HCT116 (cell line): ENCODE data around the gene NDUFS8. TPM values are rescaled to one million over a fixed set of nuclear protein-coding genes. Genes with fewer than 3 reads are reported as not detected.

Experiments used
- ATAC-seq: fragments of 200-7000 bp; cut with Tn5 transposase; 2 replicates; pipeline ENCODE4 v1.9.1; 2020; ENCODE audit warnings: mild to moderate bottlenecking, moderate library complexity
- BruUV-seq: library from RNA; stranded (reverse); fragments of 400-500 nt; replicated peaks from 2 replicates; lab custom pipeline; 2021; lab: Mats Ljungman, UMichigan
- CTCF ChIA-PET: fragments of 300-600 bp; sonication (Branson Sonifier 250); formaldehyde crosslinking; loops from one replicate; lab custom pipeline; 2021; ENCODE audit warnings: antibody characterized with exemption; lab: Charles Lee
- POLR2A ChIA-PET: fragments of 300-600, 350-600 bp; sonication (Branson Sonifier 250); formaldehyde crosslinking; loops from one replicate; lab custom pipeline; 2021; ENCODE audit warnings: antibody characterized with exemption; lab: Charles Lee
- RAD21 ChIA-PET, 2 experiments: fragments of 300-600 bp; sonication (Branson Sonifier 250); formaldehyde crosslinking; loops; one replicate each; lab custom pipeline; 2023; ENCODE audit warnings: low total read pairs in 2 of 2; ENCODE audit not compliant: uncharacterized antibody in 2 of 2, unreplicated experiment in 2 of 2, low non-redundant PET in 1 of 2; lab: Charles Lee
- DNase-seq: peaks from one replicate; pipeline ENCODE4 v3.0.0-alpha.2; 2010; ENCODE audit warnings: low read depth, low spot score
- H2AFZ ChIP-seq: fragments of 200-600 bp; shearing (Covaris generic), sonication (generic); 2 replicates; pipeline ENCODE4 v1.6.1; 2017; ENCODE audit warnings: low read depth, mixed run types, mixed read lengths, antibody characterized with exemption, low read length; ENCODE audit not compliant: poor library complexity, severe bottlenecking
- H3K27ac ChIP-seq: 2 replicates; pipeline ENCODE4 v1.5.1; 2012; ENCODE audit warnings: low read depth, low read length
- H3K27me3 ChIP-seq: fragments of 200-600 bp; sonication (generic); 2 replicates; pipeline ENCODE4 v1.6.1; 2016; ENCODE audit warnings: mixed run types, low read length, mixed read lengths; ENCODE audit not compliant: insufficient read depth
- H3K36me3 ChIP-seq, 2 experiments: fragments of 200-500 bp in 1 of 2; fragments of 200-600 bp in 1 of 2; sonication (Bioruptor generic) in 1 of 2; sonication (generic) in 1 of 2; 2 replicates each; pipeline versions ENCODE4 v1.5.1 to v1.6.1; 2014 to 2016; ENCODE audit warnings: low read length in 2 of 2, inconsistent platforms in 1 of 2, mixed read lengths in 1 of 2, mixed run types in 1 of 2; ENCODE audit not compliant: insufficient read depth in 2 of 2, control insufficient read depth in 1 of 2
- H3K4me1 ChIP-seq, 2 experiments: fragments of 200-600 bp in 1 of 2; sonication (generic) in 1 of 2; 2 replicates each; pipeline versions ENCODE4 v1.5.1 to v1.6.1; 2012 to 2017; ENCODE audit warnings: low read length in 2 of 2, inconsistent platforms in 1 of 2, mild to moderate bottlenecking in 1 of 2, mixed read lengths in 1 of 2, mixed run types in 1 of 2, moderate library complexity in 1 of 2; ENCODE audit not compliant: insufficient read depth in 2 of 2, control insufficient read depth in 1 of 2
- H3K4me2 ChIP-seq: fragments of 200-600 bp; sonication (generic); 2 replicates; pipeline ENCODE4 v1.6.1; 2017; ENCODE audit warnings: mixed run types, low read length, mixed read lengths
- H3K4me3 ChIP-seq, 2 experiments: fragments of 200-600 bp in 1 of 2; sonication (generic) in 1 of 2; replicated peaks in 1 of 2; 2 replicates each; pipeline ENCODE4 v1.5.1; 2011 to 2016; ENCODE audit warnings: low read length in 2 of 2, control low read depth in 1 of 2, low read depth in 1 of 2, mild to moderate bottlenecking in 1 of 2, mixed read lengths in 1 of 2, mixed run types in 1 of 2
- H3K79me2 ChIP-seq: fragments of 200-600 bp; sonication (generic); 2 replicates; pipeline ENCODE4 v1.6.1; 2017; ENCODE audit warnings: mild to moderate bottlenecking, mixed run types, low read length, moderate library complexity, mixed read lengths; ENCODE audit not compliant: insufficient read depth
- H3K9ac ChIP-seq: fragments of 200-600 bp; sonication (generic); 2 replicates; pipeline ENCODE4 v1.6.1; 2016; ENCODE audit warnings: low read length, mixed read lengths
- H3K9me2 ChIP-seq: fragments of 200-600 bp; sonication (generic), shearing (Covaris generic); 2 replicates; pipeline ENCODE4 v1.6.1; 2017; ENCODE audit warnings: mixed run types, mild to moderate bottlenecking, moderate library complexity; ENCODE audit not compliant: insufficient read depth
- H3K9me3 ChIP-seq, 2 experiments: fragments of 200-500 bp in 1 of 2; fragments of 200-600 bp in 1 of 2; sonication (Bioruptor generic) in 1 of 2; sonication (generic) in 1 of 2; 2 replicates each; pipeline ENCODE4 v1.6.1; 2014 to 2017; ENCODE audit warnings: low read length in 2 of 2, mixed read lengths in 2 of 2, inconsistent platforms in 1 of 2, low read depth in 1 of 2, mild to moderate bottlenecking in 1 of 2, mixed run types in 1 of 2, moderate library complexity in 1 of 2; ENCODE audit not compliant: control insufficient read depth in 1 of 2, insufficient read depth in 1 of 2
- H4K20me1 ChIP-seq: fragments of 200-600 bp; sonication (generic), shearing (Covaris generic); 2 replicates; pipeline ENCODE4 v1.6.1; 2017; ENCODE audit warnings: mixed run types, mild to moderate bottlenecking, moderate library complexity; ENCODE audit not compliant: insufficient read depth
- EZH2phosphoT487 ChIP-seq: fragments of 200-600 bp; IDR thresholded peaks from 2 replicates; pipeline ENCODE4 v1.6.1; 2018; ENCODE audit warnings: antibody characterized with exemption, borderline replicate concordance
- FOSL1 ChIP-seq: IDR thresholded peaks from 2 replicates; pipeline ENCODE4 v1.6.1; 2012; ENCODE audit warnings: low read depth
- POLR2A ChIP-seq: IDR thresholded peaks from 2 replicates; pipeline ENCODE4 v1.7.0; 2011; ENCODE audit warnings: borderline replicate concordance; ENCODE audit not compliant: insufficient read depth, insufficient read length; ENCODE audit errors: extremely low read depth
- SP1 ChIP-seq: IDR thresholded peaks from 2 replicates; pipeline ENCODE4 v1.6.1; 2012; ENCODE audit warnings: low read depth
- SRF ChIP-seq: IDR thresholded peaks from 2 replicates; pipeline ENCODE4 v1.6.1; 2012; ENCODE audit warnings: low read depth
- intact Hi-C: fragments of 100-400 bp; cut with micrococcal nuclease; formaldehyde crosslinking; loops from 2 replicates; pipeline ENCODE4 v1.10.0; 2022
- total RNA-seq: library from RNA; stranded (reverse); gene quantifications from one replicate; pipeline ENCODE4 v1.2.1, GENCODE V29; 2021; ENCODE audit not compliant: unreplicated experiment

Gene NDUFS8
- total RNA-seq, 1 experiment from 2014 or later, result 189 TPM

- DNase-seq, result no peak
- Histone ChIP-seq H3K27me3 (no peaks in the 10 kb centered on the region), H3K9me3 (no peaks in the 10 kb centered on the region; a peak in 1 of 4 replicates), H2AFZ (no peak overlapping the region), H3K4me1 (peaks cover 28 to 61% of the 10 kb centered on the region in 2 experiments), H3K36me3 (no peaks in the 10 kb centered on the region), H4K20me1 (no peaks in the 10 kb centered on the region), H3K9me2 (no peaks in the 10 kb centered on the region), H3K4me3 (no peak overlapping the region), H3K79me2 (no peaks in the 10 kb centered on the region), H3K27ac (no peak overlapping the region), H3K4me2 (no peak overlapping the region), H3K9ac (no peak overlapping the region)
- BruUV-seq, result no TSS peak
- POLR2A ChIA-PET, result no interaction called here
- intact Hi-C loops, result no loop called here
- CTCF ChIA-PET, result no interaction called here
- RAD21 ChIA-PET, result interaction anchor here in 1 of 2 experiments (2.0 kb wide), 1 partner anchor 12 kb away, joined by 7 read pairs; the partner anchor contains the start of gene ALDH3B1
- TF ChIP-seq SP1, result no peak
- no peak for TF ChIP-seq POLR2A
- no peak for TF ChIP-seq EZH2phosphoT487
- no peak for ATAC-seq
These were observed 8.0 kb upstream of the NDUFS8 start for GRCh38 chr11:68022531-68022930.

- ChIA-PET POLR2A (no interaction called here), RAD21 (no interaction called here), CTCF (no interaction called here)
- H3K9ac ChIP-seq, result no peak overlapping the region
- peaks cover 41 to 69% of the 10 kb centered on the region in 2 experiments for H3K4me1 ChIP-seq
- H3K9me2 ChIP-seq, result no peaks in the 10 kb centered on the region
- no TSS peak for BruUV-seq
- H4K20me1 ChIP-seq, result no peaks in the 10 kb centered on the region
- TF ChIP-seq SRF, result no peak
- no peak for TF ChIP-seq FOSL1
- DNase-seq (no peak), ATAC-seq (no peak)
- H3K79me2 ChIP-seq, result no peaks in the 10 kb centered on the region
- H3K36me3 ChIP-seq, result no peaks in the 10 kb centered on the region
- intact Hi-C loops, result no loop called here
- H3K4me2 ChIP-seq, result no peak overlapping the region
- no peak overlapping the region for H3K4me3 ChIP-seq
- H3K27ac ChIP-seq, result no peak overlapping the region
- H2AFZ ChIP-seq, result no peak overlapping the region
- peaks cover 0 to 4% of the 10 kb centered on the region in 2 experiments; a peak in 1 of 4 replicates for H3K9me3 ChIP-seq
- H3K27me3 ChIP-seq, result no peaks in the 10 kb centered on the region
These were observed 6.0 kb upstream of the NDUFS8 start for GRCh38 chr11:68024508-68024907.
